ENCODE results near the gene DPH5.
"Not testable (repeated sequence)": the region's sequence is repeated elsewhere in the genome, so short reads cannot be mapped to it uniquely, and the experiment has no call there.

The DPH5 gene

DNA sequence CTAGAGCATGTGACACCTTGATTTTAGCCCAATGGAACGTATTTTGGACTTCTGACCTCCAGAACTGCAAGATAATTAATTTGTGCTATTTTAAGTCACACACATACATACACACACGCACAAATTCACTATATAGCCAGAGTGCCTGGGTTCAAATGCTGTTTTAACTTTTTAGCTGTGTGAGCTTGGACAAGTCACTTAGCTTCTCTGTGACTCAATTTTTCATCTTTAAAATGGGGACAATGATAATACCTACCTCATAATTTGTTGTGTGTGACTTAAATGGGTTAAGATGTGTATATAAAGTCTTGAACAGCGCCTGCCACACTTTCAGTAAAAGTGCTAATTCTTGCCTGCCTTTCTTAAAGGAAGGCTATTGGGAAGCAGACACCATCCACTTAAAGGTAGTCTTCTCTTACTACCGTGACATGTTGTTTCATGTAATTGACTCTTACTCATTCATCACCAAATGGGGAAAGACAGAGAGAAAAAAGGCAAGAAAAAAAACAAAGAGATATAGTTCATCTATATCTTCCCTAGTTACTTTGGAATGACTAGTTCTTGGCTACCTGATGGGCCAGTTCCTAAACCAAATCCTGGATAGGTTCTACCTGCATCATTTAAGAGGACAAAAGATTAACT is 73.4 kb downstream of the DPH5 start:
- Mint-ChIP-seq H3K4me1 (peaks cover 39 to 43% of the 10 kb centered on the region in 2 donors), H3K27ac (no peak overlapping the region), H3K27me3 (no peaks in the 10 kb centered on the region), H3K9me3 (peaks cover 18 to 20% of the 10 kb centered on the region in 2 donors), H3K4me3 (no peak overlapping the region), H3K36me3 (peaks cover 47 to 59% of the 10 kb centered on the region in 2 donors)
- no peak for ATAC-seq (replicated peaks)
- DNase-seq = no peak

- Mint-ChIP-seq H3K27ac (no peak overlapping the region), H3K36me3 (peaks cover 61 to 74% of the 10 kb centered on the region in 2 donors), H3K4me1 (peaks cover 49 to 57% of the 10 kb centered on the region in 2 donors), H3K4me3 (no peak overlapping the region), H3K9me3 (peaks cover 23 to 25% of the 10 kb centered on the region in 2 donors), H3K27me3 (no peaks in the 10 kb centered on the region)
- ATAC-seq (replicated peaks) = no peak
- DNase-seq = no peak
Measured at GRCh38 chr1:100950781-100951180, 74.8 kb downstream of the DPH5 start.

DNA sequence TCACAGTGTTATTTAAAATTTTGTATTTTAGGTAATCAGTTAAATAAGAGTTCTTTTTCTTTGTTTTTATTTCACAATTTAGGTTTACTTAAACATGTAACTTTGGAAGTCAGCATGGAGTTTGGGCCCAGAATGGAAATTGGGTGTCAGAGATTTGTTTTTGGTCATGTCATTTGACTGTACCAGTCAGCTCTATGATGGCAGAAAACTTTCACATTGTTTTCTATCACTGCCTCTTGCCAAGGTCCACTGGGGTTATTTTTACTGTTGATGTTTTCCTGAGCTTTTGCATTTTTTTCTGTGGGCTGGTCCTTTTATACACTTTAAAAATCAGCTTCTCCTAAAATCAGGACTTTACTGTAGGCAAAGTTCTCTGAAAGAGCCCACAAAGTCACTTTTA is 75.2 kb downstream of the DPH5 start:
- ATAC-seq (replicated peaks) = no peak
- Mint-ChIP-seq H3K4me1 (peaks cover 53 to 59% of the 10 kb centered on the region in 2 donors), H3K36me3 (peaks cover 62 to 78% of the 10 kb centered on the region in 2 donors), H3K9me3 (peaks cover 23 to 25% of the 10 kb centered on the region in 2 donors), H3K4me3 (no peak overlapping the region), H3K27ac (no peak overlapping the region), H3K27me3 (no peaks in the 10 kb centered on the region)
- DNase-seq = no peak

- Mint-ChIP-seq H3K9me3 (peaks cover 23 to 25% of the 10 kb centered on the region in 2 donors), H3K36me3 (peaks cover 68 to 85% of the 10 kb centered on the region in 2 donors), H3K4me1 (peaks cover 53 to 59% of the 10 kb centered on the region in 2 donors), H3K27ac (peak overlapping the region; percentile 65), H3K4me3 (peak overlapping the region in 1 of 2 donors; percentile 48)
- ATAC-seq (replicated peaks) (peak; percentile 81 to 83), DNase-seq (peak; percentile 27)
- H3K27me3 Mint-ChIP-seq = not testable (repeated sequence)
Measured at GRCh38 chr1:100949515-100950158, 75.9 kb downstream of the DPH5 start.

DNA sequence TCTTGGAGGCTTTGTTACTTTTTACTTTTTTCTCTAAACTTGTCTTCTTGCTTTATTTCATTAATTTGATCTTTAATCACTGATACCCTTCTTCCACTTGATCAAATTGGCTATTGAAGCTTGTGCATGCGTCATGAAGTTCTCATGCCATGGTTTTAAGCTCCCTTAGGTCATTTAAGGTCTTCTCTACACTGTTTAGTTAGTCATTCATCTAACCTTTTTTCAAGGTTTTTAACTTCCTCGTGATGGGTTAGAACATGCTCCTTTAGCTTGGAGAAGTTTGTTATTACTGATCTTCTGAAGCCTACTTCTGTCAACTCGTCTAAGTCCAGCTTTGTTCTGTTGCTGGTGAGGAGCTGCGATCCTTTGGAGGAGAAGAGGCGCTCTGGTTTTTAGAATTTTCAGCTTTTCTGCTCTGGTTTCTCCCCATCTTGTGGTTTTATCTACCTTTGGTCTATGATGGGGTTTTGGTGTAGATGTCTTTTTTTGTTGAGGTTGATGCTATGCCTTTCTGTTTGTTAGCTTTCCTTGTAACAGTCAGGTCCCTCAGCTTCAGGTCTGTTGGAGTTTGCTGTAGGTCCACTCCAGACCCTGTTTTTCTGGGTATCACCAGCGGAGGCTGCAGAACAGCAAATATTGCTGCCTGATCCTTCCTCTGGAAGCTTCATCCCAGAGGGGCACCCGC is 76.7 kb downstream of the DPH5 start:
- not testable (repeated sequence) for DNase-seq; H3K27me3 Mint-ChIP-seq; ATAC-seq (replicated peaks)
- Mint-ChIP-seq H3K9me3 (peaks cover 23 to 25% of the 10 kb centered on the region in 2 donors), H3K4me1 (peaks cover 53 to 59% of the 10 kb centered on the region in 2 donors), H3K4me3 (peak overlapping the region; percentile 9 to 48), H3K36me3 (peaks cover 70 to 87% of the 10 kb centered on the region in 2 donors), H3K27ac (peak overlapping the region; percentile 79)

GRCh38 chr1:100947816-100948215 is 77.8 kb downstream of the DPH5 start:
- not testable (repeated sequence) for H3K4me3 Mint-ChIP-seq; H3K27ac Mint-ChIP-seq; H3K27me3 Mint-ChIP-seq; DNase-seq; ATAC-seq (replicated peaks)
- Mint-ChIP-seq H3K9me3 (peaks cover 16 to 22% of the 10 kb centered on the region in 2 donors), H3K36me3 (peaks cover 67 to 84% of the 10 kb centered on the region in 2 donors), H3K4me1 (peaks cover 55 to 67% of the 10 kb centered on the region in 2 donors)

GRCh38 chr1:100946064-100946463 is 79.5 kb downstream of the DPH5 start:
- Mint-ChIP-seq H3K4me1 (peaks cover 61 to 74% of the 10 kb centered on the region in 2 donors), H3K36me3 (peaks cover 62 to 77% of the 10 kb centered on the region in 2 donors), H3K9me3 (peaks cover 18 to 21% of the 10 kb centered on the region in 2 donors)
- not testable (repeated sequence) for H3K27ac Mint-ChIP-seq; H3K27me3 Mint-ChIP-seq; ATAC-seq (replicated peaks); DNase-seq; H3K4me3 Mint-ChIP-seq

GRCh38 chr1:100943533-100943932 is 82.1 kb downstream of the DPH5 start:
- Mint-ChIP-seq H3K27me3 (peaks cover 0 to 4% of the 10 kb centered on the region in 2 donors), H3K36me3 (peaks cover 56 to 70% of the 10 kb centered on the region in 2 donors), H3K9me3 (peaks cover 17 to 20% of the 10 kb centered on the region in 2 donors), H3K27ac (no peak overlapping the region), H3K4me1 (peaks cover 46 to 56% of the 10 kb centered on the region in 2 donors), H3K4me3 (no peak overlapping the region)
- ATAC-seq (replicated peaks) (no peak), DNase-seq (no peak)

DNA sequence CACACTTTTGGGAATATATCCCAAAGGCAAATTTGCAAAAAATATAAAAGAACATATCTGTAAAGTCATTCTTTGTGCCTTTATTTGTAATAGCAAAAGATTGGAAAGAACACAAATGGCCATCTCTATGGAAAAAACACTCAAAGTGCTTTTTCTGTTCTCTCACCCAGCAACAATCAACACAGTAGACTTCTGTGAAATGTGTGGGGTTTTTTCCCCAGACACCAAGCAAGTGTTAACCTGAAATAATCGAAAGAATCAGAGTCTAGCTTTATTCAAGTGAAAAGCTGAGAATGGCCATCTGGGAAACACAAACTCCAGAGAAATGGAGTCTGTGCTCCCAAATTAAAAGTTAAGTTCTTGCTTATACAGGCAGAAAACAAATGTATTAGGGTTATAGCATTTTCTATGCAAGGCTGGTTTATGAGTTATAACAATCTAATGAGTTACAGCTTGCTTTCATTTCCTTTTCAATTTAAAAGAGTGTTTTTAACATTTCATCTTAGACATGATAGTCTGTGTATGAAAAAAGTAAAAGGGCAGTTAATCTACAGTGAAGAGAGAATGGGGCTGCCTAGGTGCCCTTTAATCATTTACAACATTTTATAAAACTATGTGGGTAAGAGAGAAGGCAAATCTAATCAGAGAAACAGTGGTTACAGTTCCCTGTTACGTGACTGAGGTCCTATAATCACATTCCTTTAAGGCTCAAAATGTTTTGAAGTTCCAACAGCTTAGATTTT is 83.1 kb downstream of the DPH5 start:
- ATAC-seq (replicated peaks) = peak; percentile 43 to 64
- Mint-ChIP-seq H3K4me3 (peak overlapping the region in 1 of 2 donors; percentile 20), H3K9me3 (peaks cover 10 to 17% of the 10 kb centered on the region in 2 donors), H3K4me1 (peaks cover 39 to 55% of the 10 kb centered on the region in 2 donors), H3K36me3 (peaks cover 54 to 70% of the 10 kb centered on the region in 2 donors), H3K27me3 (peaks cover 0 to 4% of the 10 kb centered on the region in 2 donors), H3K27ac (peak overlapping the region; percentile 86)
- no peak for DNase-seq

DNA sequence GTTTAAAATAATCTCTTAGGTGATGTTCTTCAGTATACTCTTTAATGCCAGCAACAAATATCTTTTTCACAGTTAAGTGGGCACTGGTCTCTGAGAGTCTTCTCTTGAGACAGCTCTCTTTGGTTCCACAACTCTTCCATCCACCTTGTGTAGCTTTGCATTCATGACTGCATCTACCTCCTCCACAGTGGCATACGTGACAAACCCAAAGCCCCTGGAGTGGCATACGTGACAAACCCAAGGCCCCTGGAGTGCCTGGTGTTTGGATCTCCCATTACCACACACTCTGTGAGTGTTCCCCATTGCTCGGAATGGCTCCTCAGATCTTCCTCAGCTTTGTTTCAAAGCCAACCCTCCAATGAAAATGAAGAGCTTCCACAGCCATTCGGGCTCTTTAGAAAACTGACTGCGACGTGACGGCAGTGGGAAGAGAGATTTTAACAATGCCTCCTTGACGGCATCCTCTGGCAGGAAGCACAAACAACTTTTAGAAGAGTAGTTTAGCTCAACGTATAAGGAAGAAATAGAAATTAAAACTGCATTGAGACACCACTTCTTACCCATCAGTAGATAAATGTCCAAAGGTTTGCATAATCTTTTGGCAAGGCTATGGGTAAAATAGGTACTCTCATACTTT is 83.9 kb downstream of the DPH5 start:
- H3K9me3 Mint-ChIP-seq = peaks cover 5 to 11% of the 10 kb centered on the region in 2 donors
- ATAC-seq (replicated peaks) = no peak
- peak overlapping the region; percentile 20 to 47 for H3K4me3 Mint-ChIP-seq
- no peak for DNase-seq
- peak overlapping the region; percentile 96 for H3K27ac Mint-ChIP-seq
- H3K27me3 Mint-ChIP-seq = peaks cover 0 to 4% of the 10 kb centered on the region in 2 donors
- H3K36me3 Mint-ChIP-seq = peaks cover 50 to 66% of the 10 kb centered on the region in 2 donors
- H3K4me1 Mint-ChIP-seq = peaks cover 32 to 49% of the 10 kb centered on the region in 2 donors

- Mint-ChIP-seq H3K27ac (peak overlapping the region; percentile 96), H3K27me3 (peaks cover 0 to 4% of the 10 kb centered on the region in 2 donors), H3K4me1 (peaks cover 32 to 49% of the 10 kb centered on the region in 2 donors), H3K9me3 (peaks cover 5 to 10% of the 10 kb centered on the region in 2 donors), H3K36me3 (peaks cover 48 to 65% of the 10 kb centered on the region in 2 donors), H3K4me3 (peak overlapping the region; percentile 53 to 80)
- ATAC-seq (replicated peaks) (peak; percentile 88 to 95), DNase-seq (peak; percentile 59)
Measured at GRCh38 chr1:100941098-100941527, 84.5 kb downstream of the DPH5 start.

Measured in stimulated activated naive B cell treated with anti-CD40 and anti-IgM and Interleukin-4, amounts not matched to agents 10 μg/mL and 1 μg/mL and 100 μg/mL, for 72 hours (primary cell).